Raji (cell line): ENCODE data around the gene SHOC1.

Experiments
- POLR2A ChIP-seq: IDR thresholded peaks from 2 replicates; pipeline ENCODE4 v1.6.1; 2011; ENCODE audit warnings: low read depth, low read length, control low read depth; ENCODE audit not compliant: insufficient read depth

The SHOC1 gene

GRCh38 chr9:111794835-111795556 lies at the start of gene SHOC1:
Gene SHOC1, minus strand, starts transcription at chr9:111794937. Its CDS starts 3,519 bp downstream, at chr9:111791418.
- no peak for TF ChIP-seq POLR2A

GRCh38 chr9:111843971-111844370 lies 49.2 kb upstream of the SHOC1 start:
- TF ChIP-seq POLR2A = no peak

GRCh38 chr9:111842313-111842712 lies 47.6 kb upstream of the SHOC1 start:
- no peak for TF ChIP-seq POLR2A

- no peak for TF ChIP-seq POLR2A
Observed at GRCh38 chr9:111840442-111840841, 45.7 kb upstream of the SHOC1 start.

GRCh38 chr9:111839987-111840386 lies 45.2 kb upstream of the SHOC1 start:
- TF ChIP-seq POLR2A = no peak

GRCh38 chr9:111839387-111839786 lies 44.6 kb upstream of the SHOC1 start:
- no peak for TF ChIP-seq POLR2A

GRCh38 chr9:111838439-111838838 lies 43.7 kb upstream of the SHOC1 start:
- no peak for TF ChIP-seq POLR2A

GRCh38 chr9:111836311-111836710 lies 41.6 kb upstream of the SHOC1 start:
- no peak for TF ChIP-seq POLR2A

- no peak for TF ChIP-seq POLR2A
Observed at GRCh38 chr9:111833941-111834340, 39.2 kb upstream of the SHOC1 start.

- no peak for TF ChIP-seq POLR2A
Observed at GRCh38 chr9:111832449-111832848, 37.7 kb upstream of the SHOC1 start.

GRCh38 chr9:111831371-111832108 lies 36.8 kb upstream of the SHOC1 start:
- TF ChIP-seq POLR2A = no peak

- no peak for TF ChIP-seq POLR2A
Observed at GRCh38 chr9:111828193-111828592, 33.5 kb upstream of the SHOC1 start.

GRCh38 chr9:111825468-111826145 lies 30.9 kb upstream of the SHOC1 start:
- no peak for TF ChIP-seq POLR2A

- TF ChIP-seq POLR2A = no peak
Observed at GRCh38 chr9:111821006-111821528, 26.3 kb upstream of the SHOC1 start.

- TF ChIP-seq POLR2A = no peak
Observed at GRCh38 chr9:111819360-111819759, 24.6 kb upstream of the SHOC1 start.
